HG02884 (cell line): ENCODE results near the gene CDH6.

Experiments
- ATAC-seq: cut with Tn5 transposase; IDR thresholded peaks from one replicate; pipeline ENCODE4 v1.9.1; 2021; ENCODE audit warnings: mild to moderate bottlenecking, moderate library complexity; ENCODE audit not compliant: unreplicated experiment

Gene CDH6

GRCh38 chr5:31365776-31366175, 172.3 kb downstream of the CDH6 start:
- ATAC-seq = no peak

- no peak for ATAC-seq
Measured at GRCh38 chr5:31366941-31367340, 173.5 kb downstream of the CDH6 start.

GRCh38 chr5:31372124-31372523, 178.6 kb downstream of the CDH6 start:
- no peak for ATAC-seq

DNA sequence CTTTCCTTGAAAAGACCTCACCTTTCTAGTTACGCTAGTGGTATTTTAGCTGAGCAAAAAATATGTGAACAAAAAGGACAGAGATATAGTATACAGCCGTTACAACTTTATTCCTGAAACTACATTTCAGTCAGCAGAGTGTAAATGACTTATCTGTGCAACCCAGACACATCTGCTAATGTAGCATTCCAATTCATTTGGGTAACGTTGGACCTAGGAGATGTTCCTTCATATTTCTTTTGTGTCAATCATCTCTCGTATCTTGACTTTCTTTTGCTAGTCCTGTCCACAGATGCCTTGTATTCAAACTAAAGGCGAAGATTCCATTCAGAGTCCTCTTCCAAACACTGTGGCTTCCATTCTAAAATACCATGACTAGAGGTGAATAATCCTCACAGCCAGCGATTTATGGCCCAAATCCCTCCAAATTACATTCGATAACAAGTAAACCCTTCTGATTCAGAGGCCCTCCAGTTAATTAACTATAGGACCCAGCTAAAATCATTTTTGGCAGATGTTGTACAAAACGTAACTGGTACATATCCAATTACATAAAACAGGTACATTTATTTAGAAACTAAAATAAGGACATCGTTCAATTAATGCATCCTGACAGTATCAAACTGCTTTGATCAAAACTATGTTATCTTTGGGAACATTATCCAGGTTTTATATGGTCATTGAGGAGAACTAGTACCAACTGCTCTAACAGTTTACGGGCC, 182.7 kb downstream of the CDH6 start:
- no peak for ATAC-seq

- no peak for ATAC-seq
Measured at GRCh38 chr5:31377274-31377946, 183.9 kb downstream of the CDH6 start.

- no peak for ATAC-seq
Measured at GRCh38 chr5:31378136-31378535, 184.7 kb downstream of the CDH6 start.
